Activated naive CD4-positive, alpha-beta T cell treated with anti-CD3 and anti-CD28 coated beads, Interleukin-2, amount 10 ng/mL, durations not matched to agents 7 days and 5 days (primary cell): Measurements from ENCODE around the gene ANKFN1.
"Not testable (repeated sequence)": the region's sequence is repeated elsewhere in the genome, so short reads cannot be mapped to it uniquely, and the experiment has no call there.

ENCODE experiments used
- CTCF ChIA-PET: fragments of 350-600 bp; sonication (Branson Sonifier 250); formaldehyde crosslinking; loops from one replicate; lab custom pipeline; 2021; ENCODE audit warnings: antibody characterized with exemption; lab: Charles Lee
- DNase-seq: peaks from one replicate; pipeline ENCODE4 v3.0.0-alpha.2; 2020
- H3K27ac Mint-ChIP-seq: one replicate; pipeline ENCODE4 v1.8.0; 2021; ENCODE audit warnings: mild to moderate bottlenecking, moderate library complexity, mixed read lengths
- H3K27me3 Mint-ChIP-seq: one replicate; pipeline ENCODE4 v1.8.0; 2021; ENCODE audit warnings: mild to moderate bottlenecking, mixed read lengths
- H3K36me3 Mint-ChIP-seq: one replicate; pipeline ENCODE4 v1.8.0; 2021; ENCODE audit warnings: mixed read lengths
- H3K4me1 Mint-ChIP-seq: one replicate; pipeline ENCODE4 v1.8.0; 2021; ENCODE audit warnings: mixed read lengths
- H3K4me3 Mint-ChIP-seq: one replicate; pipeline ENCODE4 v1.8.0; 2021; ENCODE audit warnings: mild to moderate bottlenecking, moderate library complexity, mixed read lengths
- H3K9me3 Mint-ChIP-seq: one replicate; pipeline ENCODE4 v1.8.0; 2021; ENCODE audit warnings: mixed read lengths

The ANKFN1 gene

DNA sequence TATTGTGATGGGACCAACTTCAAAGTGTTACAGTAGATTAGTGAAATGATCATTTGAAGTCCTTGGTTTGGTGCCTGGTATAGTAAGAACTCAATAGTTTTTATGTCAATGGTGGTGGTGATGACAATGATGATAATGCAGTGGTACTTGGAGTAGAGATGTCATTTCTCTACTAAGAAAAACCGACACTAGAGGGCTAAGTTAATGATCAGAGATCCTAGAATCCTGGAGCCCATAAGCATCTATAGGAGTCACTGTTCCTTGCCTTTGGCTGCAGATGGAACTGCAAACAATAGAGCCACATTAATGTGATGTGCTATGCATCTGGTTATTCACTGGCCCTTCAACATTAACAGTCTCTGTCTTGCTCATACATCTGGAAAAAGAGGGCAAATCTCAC is 103.8 kb downstream of the ANKFN1 start:
- DNase-seq, result no peak
- CTCF ChIA-PET, result no interaction called here
- H3K4me3 Mint-ChIP-seq, result no peak overlapping the region
- H3K9me3 Mint-ChIP-seq, result no peaks in the 10 kb centered on the region
- H3K36me3 Mint-ChIP-seq, result no peaks in the 10 kb centered on the region
- H3K27me3 Mint-ChIP-seq, result peaks cover 6% of the 10 kb centered on the region
- H3K27ac Mint-ChIP-seq, result no peak overlapping the region
- H3K4me1 Mint-ChIP-seq, result no peaks in the 10 kb centered on the region

GRCh38 chr17:56260376-56261002 is 107.2 kb downstream of the ANKFN1 start:
- Mint-ChIP-seq H3K4me1 (no peaks in the 10 kb centered on the region), H3K4me3 (no peak overlapping the region), H3K9me3 (no peaks in the 10 kb centered on the region), H3K27ac (no peak overlapping the region), H3K36me3 (no peaks in the 10 kb centered on the region), H3K27me3 (no peaks in the 10 kb centered on the region)
- DNase-seq, result no peak
- CTCF ChIA-PET, result no interaction called here

DNA sequence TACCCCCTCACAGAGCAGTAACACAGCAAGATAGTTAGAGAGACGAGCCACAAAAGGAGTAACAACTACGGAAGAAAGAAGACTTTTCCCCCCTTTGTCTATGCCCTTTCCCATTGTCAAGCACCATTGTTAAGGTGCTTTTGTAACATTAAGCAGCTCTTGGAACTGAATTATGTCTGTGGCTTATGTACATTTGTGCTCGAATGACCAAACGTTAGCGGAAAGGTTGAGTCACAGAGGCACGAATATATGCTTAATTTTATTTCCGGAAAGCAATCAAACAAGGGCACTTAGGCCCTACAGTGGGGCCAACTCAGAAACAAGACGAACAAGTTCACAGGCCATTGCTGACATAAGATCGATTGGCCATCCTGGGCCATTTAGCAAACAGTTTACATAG is 109.5 kb downstream of the ANKFN1 start:
- no peaks in the 10 kb centered on the region for H3K36me3 Mint-ChIP-seq
- H3K4me1 Mint-ChIP-seq, result no peaks in the 10 kb centered on the region
- H3K27ac Mint-ChIP-seq, result no peak overlapping the region
- DNase-seq, result no peak
- no peak overlapping the region for H3K4me3 Mint-ChIP-seq
- CTCF ChIA-PET, result interaction anchor here (1.3 kb wide), 1 partner anchor 14 kb away, joined by 3 read pairs; no protein-coding TSS in a partner anchor
- H3K9me3 Mint-ChIP-seq, result no peaks in the 10 kb centered on the region
- H3K27me3 Mint-ChIP-seq, result no peaks in the 10 kb centered on the region

- Mint-ChIP-seq H3K27me3 (no peaks in the 10 kb centered on the region), H3K9me3 (no peaks in the 10 kb centered on the region), H3K4me3 (no peak overlapping the region), H3K27ac (no peak overlapping the region), H3K36me3 (no peaks in the 10 kb centered on the region), H3K4me1 (no peaks in the 10 kb centered on the region)
- DNase-seq, result no peak
- CTCF ChIA-PET, result no interaction called here
Observed at GRCh38 chr17:56269556-56270389, 116.5 kb downstream of the ANKFN1 start.

DNA sequence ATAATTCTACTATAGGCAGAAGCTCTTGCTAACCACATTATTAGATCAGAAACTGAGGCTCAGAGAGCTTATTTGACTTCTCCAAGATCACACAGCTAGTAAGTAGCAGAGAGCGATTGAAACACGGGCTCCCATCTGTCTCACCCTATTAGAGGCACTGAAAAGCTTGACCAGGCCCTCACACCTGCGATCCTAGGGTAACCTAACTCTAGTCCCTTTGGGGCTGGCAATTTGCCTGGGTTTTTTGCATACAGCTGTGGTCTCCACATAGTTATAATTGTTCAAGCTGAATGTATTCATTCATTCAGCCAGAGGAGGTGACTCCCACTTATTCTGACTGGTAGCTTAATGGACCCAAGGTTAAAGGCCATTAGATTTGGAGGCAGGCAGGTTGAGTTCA is 121.2 kb downstream of the ANKFN1 start:
- Mint-ChIP-seq H3K4me3 (no peak overlapping the region), H3K9me3 (no peaks in the 10 kb centered on the region), H3K4me1 (no peaks in the 10 kb centered on the region), H3K27me3 (peaks cover 4% of the 10 kb centered on the region), H3K27ac (no peak overlapping the region), H3K36me3 (no peaks in the 10 kb centered on the region)
- CTCF ChIA-PET, result no interaction called here
- no peak for DNase-seq

- no peak overlapping the region for H3K4me3 Mint-ChIP-seq
- no peaks in the 10 kb centered on the region for H3K36me3 Mint-ChIP-seq
- no peak overlapping the region for H3K27ac Mint-ChIP-seq
- H3K4me1 Mint-ChIP-seq, result no peaks in the 10 kb centered on the region
- no peak for DNase-seq
- CTCF ChIA-PET, result no interaction called here
- H3K27me3 Mint-ChIP-seq, result no peaks in the 10 kb centered on the region
- H3K9me3 Mint-ChIP-seq, result no peaks in the 10 kb centered on the region
Observed at GRCh38 chr17:56284482-56284881, 131.2 kb downstream of the ANKFN1 start.

DNA sequence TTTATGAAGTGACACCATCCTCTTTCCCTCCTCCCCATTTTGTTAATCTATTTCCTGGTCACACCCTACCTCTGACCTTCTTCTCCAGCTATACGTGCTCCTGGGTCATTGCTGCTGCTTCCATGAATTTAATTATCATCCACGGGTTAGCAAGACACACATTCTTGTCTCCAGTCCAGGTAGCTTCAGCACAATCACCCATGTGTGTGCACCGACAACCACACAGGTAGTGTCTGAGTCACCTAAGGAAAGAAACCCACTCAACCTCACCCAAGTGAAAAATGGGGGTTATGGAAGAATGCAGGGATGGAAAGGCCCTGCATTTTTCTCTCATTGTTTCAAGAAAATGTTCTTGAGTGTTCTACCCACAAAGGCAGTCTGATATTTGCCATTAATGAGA is 135.5 kb downstream of the ANKFN1 start:
- H3K4me1 Mint-ChIP-seq, result peaks cover 11% of the 10 kb centered on the region
- not testable (repeated sequence) for H3K9me3 Mint-ChIP-seq

DNA sequence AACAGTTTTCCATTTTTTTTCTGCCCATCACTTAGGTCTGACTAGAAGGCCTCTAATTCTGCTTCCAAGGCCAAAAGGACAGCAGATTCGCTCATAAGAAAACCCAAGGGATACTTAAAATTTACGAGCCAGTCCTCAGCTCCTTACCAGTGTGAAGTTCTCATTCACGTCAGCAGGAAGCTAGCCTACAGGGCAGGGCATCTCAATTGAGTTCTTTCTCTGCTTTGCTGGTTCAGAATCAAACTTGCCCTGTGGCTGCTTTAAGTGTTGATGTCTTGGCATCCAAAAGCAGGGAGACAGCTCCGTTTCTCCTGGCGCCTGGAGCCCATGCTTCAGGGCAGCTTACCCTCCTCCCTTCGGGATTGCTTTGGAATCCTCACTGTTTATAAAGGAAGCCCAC is 136.0 kb downstream of the ANKFN1 start:
- peaks cover 11% of the 10 kb centered on the region for H3K4me1 Mint-ChIP-seq
- CTCF ChIA-PET, result interaction anchor here (1.6 kb wide), 1 partner anchor 29 kb away, joined by 4 read pairs; no protein-coding TSS in a partner anchor
- H3K27ac Mint-ChIP-seq, result no peak overlapping the region
- H3K36me3 Mint-ChIP-seq, result no peaks in the 10 kb centered on the region
- H3K27me3 Mint-ChIP-seq, result no peaks in the 10 kb centered on the region
- DNase-seq, result no peak
- H3K9me3 Mint-ChIP-seq, result no peaks in the 10 kb centered on the region
- no peak overlapping the region for H3K4me3 Mint-ChIP-seq

More for the DNA sequence above, 135.5 kb downstream of the ANKFN1 start:
- not testable (repeated sequence) for H3K27me3 Mint-ChIP-seq, H3K36me3 Mint-ChIP-seq, H3K4me3 Mint-ChIP-seq, DNase-seq, H3K27ac Mint-ChIP-seq
- CTCF ChIA-PET, result interaction anchor here (1.6 kb wide), 1 partner anchor 30 kb away, joined by 4 read pairs; no protein-coding TSS in a partner anchor

DNA sequence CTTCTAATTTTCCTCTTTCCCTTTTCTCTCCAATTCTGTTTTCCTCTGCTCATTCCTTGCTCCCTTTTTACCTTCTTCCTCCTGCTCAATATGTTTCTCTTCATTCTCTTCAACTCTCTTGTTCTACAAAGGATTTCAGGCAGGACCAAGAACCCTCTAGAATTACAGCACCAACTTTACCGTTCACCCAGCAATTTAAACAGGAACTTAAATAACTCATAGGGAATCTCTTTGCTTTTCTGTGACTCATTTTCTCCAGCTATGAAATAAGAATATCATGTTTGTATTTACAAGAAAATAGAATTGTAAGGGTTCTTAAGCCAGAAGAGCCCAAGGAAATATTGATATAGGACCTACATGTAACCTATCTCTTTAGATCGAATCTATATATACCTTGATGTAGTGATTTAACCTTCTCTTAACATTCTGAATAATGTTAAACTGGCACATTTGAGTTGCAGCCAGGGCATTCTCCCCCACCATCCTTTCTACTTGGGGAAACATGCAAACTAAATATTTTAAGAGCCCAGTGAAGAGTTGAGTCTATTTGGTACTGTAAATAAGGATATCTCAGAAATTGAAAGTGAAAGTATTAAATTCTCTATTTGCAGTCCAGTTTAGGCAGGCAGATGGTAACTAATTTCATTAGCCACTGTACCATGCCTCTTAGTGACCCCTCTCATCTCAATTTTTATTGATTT is 137.0 kb downstream of the ANKFN1 start:
- Mint-ChIP-seq H3K36me3 (no peaks in the 10 kb centered on the region), H3K4me3 (peak overlapping the region; percentile 53), H3K27me3 (no peaks in the 10 kb centered on the region), H3K4me1 (peaks cover 11% of the 10 kb centered on the region), H3K9me3 (no peaks in the 10 kb centered on the region), H3K27ac (peak overlapping the region; percentile 5)
- DNase-seq, result no peak
- CTCF ChIA-PET, result interaction anchor here (1.6 kb wide), 1 partner anchor 28 kb away, joined by 4 read pairs; no protein-coding TSS in a partner anchor

- Mint-ChIP-seq H3K4me1 (peaks cover 11% of the 10 kb centered on the region), H3K27ac (peak overlapping the region; percentile 5), H3K9me3 (no peaks in the 10 kb centered on the region), H3K27me3 (no peaks in the 10 kb centered on the region), H3K36me3 (no peaks in the 10 kb centered on the region), H3K4me3 (peak overlapping the region; percentile 53)
- CTCF ChIA-PET, result no interaction called here
- no peak for DNase-seq
Observed at GRCh38 chr17:56290802-56291118, 137.5 kb downstream of the ANKFN1 start.

GRCh38 chr17:56291226-56291805 is 138.0 kb downstream of the ANKFN1 start:
- Mint-ChIP-seq H3K9me3 (no peaks in the 10 kb centered on the region), H3K36me3 (no peaks in the 10 kb centered on the region), H3K4me3 (no peak overlapping the region), H3K27me3 (no peaks in the 10 kb centered on the region), H3K4me1 (peaks cover 11% of the 10 kb centered on the region), H3K27ac (no peak overlapping the region)
- DNase-seq, result no peak
- CTCF ChIA-PET, result interaction anchor here (0.9 kb wide), 1 partner anchor 10 kb away, joined by 3 read pairs; no protein-coding TSS in a partner anchor

GRCh38 chr17:56292010-56292409 is 138.7 kb downstream of the ANKFN1 start:
- Mint-ChIP-seq H3K4me3 (no peak overlapping the region), H3K4me1 (peaks cover 14% of the 10 kb centered on the region), H3K36me3 (no peaks in the 10 kb centered on the region), H3K9me3 (no peaks in the 10 kb centered on the region), H3K27ac (no peak overlapping the region), H3K27me3 (no peaks in the 10 kb centered on the region)
- CTCF ChIA-PET, result interaction anchor here (0.9 kb wide), 1 partner anchor 9 kb away, joined by 3 read pairs; no protein-coding TSS in a partner anchor
- no peak for DNase-seq

- CTCF ChIA-PET, result interaction anchor here (0.9 kb wide), 1 partner anchor 8 kb away, joined by 3 read pairs; no protein-coding TSS in a partner anchor
Observed at GRCh38 chr17:56292578-56292977, 139.3 kb downstream of the ANKFN1 start.

DNA sequence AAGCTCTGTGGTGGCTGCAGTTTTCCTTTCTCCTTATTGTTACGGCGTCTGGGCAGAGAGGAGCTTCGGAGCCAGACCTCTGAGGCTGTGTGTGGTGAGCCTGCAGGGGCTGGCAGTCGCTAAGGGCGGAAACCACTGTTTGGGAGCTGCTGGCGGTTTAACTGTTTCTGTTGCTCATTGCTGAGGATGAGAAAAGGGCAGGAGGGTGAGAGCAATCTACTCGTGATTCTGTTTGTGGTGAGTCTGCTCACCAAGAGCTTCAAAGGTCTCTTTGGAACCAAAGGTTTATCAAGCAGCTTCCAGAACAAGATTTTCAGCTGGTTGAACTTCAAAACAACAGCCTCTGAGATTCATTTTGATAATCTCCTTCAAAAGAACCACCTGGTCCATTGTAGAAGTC is 143.9 kb downstream of the ANKFN1 start:
- CTCF ChIA-PET, result interaction anchor here (0.7 kb wide), 1 partner anchor 17 kb away, joined by 3 read pairs; no protein-coding TSS in a partner anchor
- peaks cover 3% of the 10 kb centered on the region for H3K27me3 Mint-ChIP-seq
- no peaks in the 10 kb centered on the region for H3K9me3 Mint-ChIP-seq
- peak overlapping the region; percentile 53 for H3K27ac Mint-ChIP-seq
- no peaks in the 10 kb centered on the region for H3K36me3 Mint-ChIP-seq
- peak; percentile 57 for DNase-seq
- H3K4me3 Mint-ChIP-seq, result peak overlapping the region; percentile 5
- H3K4me1 Mint-ChIP-seq, result peaks cover 15% of the 10 kb centered on the region

More at GRCh38 chr17:56292578-56292977, 139.3 kb downstream of the ANKFN1 start:
- peaks cover 20% of the 10 kb centered on the region for H3K4me1 Mint-ChIP-seq
- H3K36me3 Mint-ChIP-seq, result no peaks in the 10 kb centered on the region
- H3K27me3 Mint-ChIP-seq, result no peaks in the 10 kb centered on the region
- no peak for DNase-seq
- H3K4me3 Mint-ChIP-seq, result no peak overlapping the region
- H3K9me3 Mint-ChIP-seq, result no peaks in the 10 kb centered on the region
- H3K27ac Mint-ChIP-seq, result no peak overlapping the region
